Measurements from ENCODE around the gene STK32B. TPM values are rescaled to one million over a fixed set of nuclear protein-coding genes. Genes with fewer than 3 reads are reported as not detected.

Gene STK32B
- total and polyA plus RNA-seq, 5 donors from 2014 or later, result not detected

GRCh38 chr4:5528031-5528436 lies 476.8 kb downstream of the STK32B start:
- ATAC-seq (ENCODE audit: low read depth in 2 of 2) (no peak), DNase-seq (no peak)
- Mint-ChIP-seq H3K9me3 (peaks cover 0 to 2% (median 0%) of the 10 kb centered on the region in 7 donors), H3K27ac (no peak overlapping the region), H3K27me3 (no peaks in the 10 kb centered on the region), H3K4me1 (no peaks in the 10 kb centered on the region), H3K4me3 (no peak overlapping the region), H3K36me3 (no peaks in the 10 kb centered on the region)
- Histone ChIP-seq H3K4me3 (ENCODE audit: low read depth, low read length) (no peak overlapping the region), H3K36me3 (ENCODE audit: control insufficient read depth, insufficient read depth, low read length) (no peaks in the 10 kb centered on the region), H3K27ac (ENCODE audit: insufficient read depth, low read length, poor library complexity, severe bottlenecking) (no peak overlapping the region), H3K27me3 (ENCODE audit: control insufficient read depth, insufficient read depth, low read length) (no peaks in the 10 kb centered on the region), H3K9me3 (ENCODE audit: control insufficient read depth in 2 of 2, low read length in 2 of 2) (no peaks in the 10 kb centered on the region), H3K4me1 (ENCODE audit: control insufficient read depth, insufficient read depth, low read length, poor library complexity, severe bottlenecking) (no peaks in the 10 kb centered on the region)

GRCh38 chr4:5532100-5532499 lies 480.8 kb downstream of the STK32B start:
- peaks cover 0 to 2% of the 10 kb centered on the region in 2 experiments for H3K9me3 ChIP-seq (ENCODE audit: control insufficient read depth in 2 of 2, low read length in 2 of 2)
- Mint-ChIP-seq H3K9me3 (peaks cover 0 to 12% (median 4%) of the 10 kb centered on the region in 7 donors), H3K36me3 (no peaks in the 10 kb centered on the region), H3K27ac (no peak overlapping the region), H3K27me3 (no peaks in the 10 kb centered on the region), H3K4me1 (no peaks in the 10 kb centered on the region), H3K4me3 (no peak overlapping the region)
- H3K36me3 ChIP-seq (ENCODE audit: control insufficient read depth, insufficient read depth, low read length), result no peaks in the 10 kb centered on the region
- H3K4me1 ChIP-seq (ENCODE audit: control insufficient read depth, insufficient read depth, low read length, poor library complexity, severe bottlenecking), result no peaks in the 10 kb centered on the region
- no peak overlapping the region for H3K27ac ChIP-seq (ENCODE audit: insufficient read depth, low read length, poor library complexity, severe bottlenecking)
- no peaks in the 10 kb centered on the region for H3K27me3 ChIP-seq (ENCODE audit: control insufficient read depth, insufficient read depth, low read length)
- H3K4me3 ChIP-seq (ENCODE audit: low read depth, low read length), result no peak overlapping the region
- ATAC-seq (ENCODE audit: low read depth in 2 of 2), result no peak
- no peak for DNase-seq

- Mint-ChIP-seq H3K27ac (no peak overlapping the region), H3K36me3 (no peaks in the 10 kb centered on the region), H3K4me1 (no peaks in the 10 kb centered on the region), H3K27me3 (no peaks in the 10 kb centered on the region), H3K4me3 (no peak overlapping the region), H3K9me3 (peaks cover 0 to 5% (median 4%) of the 10 kb centered on the region in 7 donors)
- Histone ChIP-seq H3K36me3 (ENCODE audit: control insufficient read depth, insufficient read depth, low read length) (no peaks in the 10 kb centered on the region), H3K4me1 (ENCODE audit: control insufficient read depth, insufficient read depth, low read length, poor library complexity, severe bottlenecking) (no peaks in the 10 kb centered on the region), H3K9me3 (ENCODE audit: control insufficient read depth in 2 of 2, low read length in 2 of 2) (peaks cover 0 to 2% of the 10 kb centered on the region in 2 experiments), H3K27ac (ENCODE audit: insufficient read depth, low read length, poor library complexity, severe bottlenecking) (no peak overlapping the region), H3K4me3 (ENCODE audit: low read depth, low read length) (no peak overlapping the region), H3K27me3 (ENCODE audit: control insufficient read depth, insufficient read depth, low read length) (no peaks in the 10 kb centered on the region)
- ATAC-seq (ENCODE audit: low read depth in 2 of 2) (no peak), DNase-seq (no peak)
Observed at GRCh38 chr4:5539584-5539983, 488.3 kb downstream of the STK32B start.

GRCh38 chr4:5541169-5541568 lies 489.9 kb downstream of the STK32B start:
- Mint-ChIP-seq H3K4me3 (no peak overlapping the region), H3K36me3 (no peaks in the 10 kb centered on the region), H3K27ac (no peak overlapping the region), H3K4me1 (no peaks in the 10 kb centered on the region), H3K9me3 (peaks cover 0 to 5% (median 2%) of the 10 kb centered on the region in 7 donors), H3K27me3 (no peaks in the 10 kb centered on the region)
- no peak for DNase-seq
- H3K27me3 ChIP-seq (ENCODE audit: control insufficient read depth, insufficient read depth, low read length), result no peaks in the 10 kb centered on the region
- H3K27ac ChIP-seq (ENCODE audit: insufficient read depth, low read length, poor library complexity, severe bottlenecking), result no peak overlapping the region
- H3K9me3 ChIP-seq (ENCODE audit: control insufficient read depth in 2 of 2, low read length in 2 of 2), result no peaks in the 10 kb centered on the region
- ATAC-seq (ENCODE audit: low read depth in 2 of 2), result no peak
- no peaks in the 10 kb centered on the region for H3K36me3 ChIP-seq (ENCODE audit: control insufficient read depth, insufficient read depth, low read length)
- no peak overlapping the region for H3K4me3 ChIP-seq (ENCODE audit: low read depth, low read length)
- H3K4me1 ChIP-seq (ENCODE audit: control insufficient read depth, insufficient read depth, low read length, poor library complexity, severe bottlenecking), result no peaks in the 10 kb centered on the region

GRCh38 chr4:5543681-5544080 lies 492.4 kb downstream of the STK32B start:
- no peaks in the 10 kb centered on the region for H3K36me3 ChIP-seq (ENCODE audit: control insufficient read depth, insufficient read depth, low read length)
- H3K9me3 Mint-ChIP-seq, result peaks cover 0 to 7% (median 2%) of the 10 kb centered on the region in 7 donors
- no peaks in the 10 kb centered on the region for H3K36me3 Mint-ChIP-seq
- H3K27me3 Mint-ChIP-seq, result no peaks in the 10 kb centered on the region
- no peak overlapping the region for H3K27ac ChIP-seq (ENCODE audit: insufficient read depth, low read length, poor library complexity, severe bottlenecking)
- no peaks in the 10 kb centered on the region for H3K27me3 ChIP-seq (ENCODE audit: control insufficient read depth, insufficient read depth, low read length)
- no peaks in the 10 kb centered on the region for H3K4me1 ChIP-seq (ENCODE audit: control insufficient read depth, insufficient read depth, low read length, poor library complexity, severe bottlenecking)
- no peaks in the 10 kb centered on the region for H3K4me1 Mint-ChIP-seq
- no peaks in the 10 kb centered on the region for H3K9me3 ChIP-seq (ENCODE audit: control insufficient read depth in 2 of 2, low read length in 2 of 2)
- H3K4me3 ChIP-seq (ENCODE audit: low read depth, low read length), result no peak overlapping the region
- no peak overlapping the region for H3K27ac Mint-ChIP-seq
- DNase-seq (no peak), ATAC-seq (ENCODE audit: low read depth in 2 of 2) (no peak)
- H3K4me3 Mint-ChIP-seq, result no peak overlapping the region

GRCh38 chr4:5544762-5545161 lies 493.5 kb downstream of the STK32B start:
- no peak for ATAC-seq (ENCODE audit: low read depth in 2 of 2)
- DNase-seq, result no peak
- H3K4me3 Mint-ChIP-seq, result no peak overlapping the region
- Histone ChIP-seq H3K27ac (ENCODE audit: insufficient read depth, low read length, poor library complexity, severe bottlenecking) (no peak overlapping the region), H3K4me1 (ENCODE audit: control insufficient read depth, insufficient read depth, low read length, poor library complexity, severe bottlenecking) (no peaks in the 10 kb centered on the region), H3K27me3 (ENCODE audit: control insufficient read depth, insufficient read depth, low read length) (no peaks in the 10 kb centered on the region), H3K4me3 (ENCODE audit: low read depth, low read length) (no peak overlapping the region), H3K9me3 (ENCODE audit: control insufficient read depth in 2 of 2, low read length in 2 of 2) (no peaks in the 10 kb centered on the region), H3K36me3 (ENCODE audit: control insufficient read depth, insufficient read depth, low read length) (no peaks in the 10 kb centered on the region)
- H3K9me3 Mint-ChIP-seq, result peaks cover 0 to 7% (median 2%) of the 10 kb centered on the region in 7 donors
- no peaks in the 10 kb centered on the region for H3K4me1 Mint-ChIP-seq
- no peaks in the 10 kb centered on the region for H3K27me3 Mint-ChIP-seq
- no peak overlapping the region for H3K27ac Mint-ChIP-seq
- no peaks in the 10 kb centered on the region for H3K36me3 Mint-ChIP-seq

- Histone ChIP-seq H3K9me3 (ENCODE audit: control insufficient read depth in 2 of 2, low read length in 2 of 2) (no peaks in the 10 kb centered on the region), H3K4me3 (ENCODE audit: low read depth, low read length) (no peak overlapping the region), H3K4me1 (ENCODE audit: control insufficient read depth, insufficient read depth, low read length, poor library complexity, severe bottlenecking) (no peaks in the 10 kb centered on the region), H3K27me3 (ENCODE audit: control insufficient read depth, insufficient read depth, low read length) (no peaks in the 10 kb centered on the region), H3K27ac (ENCODE audit: insufficient read depth, low read length, poor library complexity, severe bottlenecking) (no peak overlapping the region), H3K36me3 (ENCODE audit: control insufficient read depth, insufficient read depth, low read length) (no peaks in the 10 kb centered on the region)
- Mint-ChIP-seq H3K27ac (no peak overlapping the region), H3K9me3 (peaks cover 0 to 8% (median 2%) of the 10 kb centered on the region in 7 donors), H3K4me3 (no peak overlapping the region), H3K4me1 (no peaks in the 10 kb centered on the region), H3K27me3 (no peaks in the 10 kb centered on the region), H3K36me3 (no peaks in the 10 kb centered on the region)
- no peak for ATAC-seq (ENCODE audit: low read depth in 2 of 2)
- no peak for DNase-seq
Observed at GRCh38 chr4:5545271-5545670, 494.0 kb downstream of the STK32B start.

- ATAC-seq (ENCODE audit: low read depth in 2 of 2) (no peak), DNase-seq (no peak)
- Mint-ChIP-seq H3K9me3 (peaks cover 0 to 12% (median 2%) of the 10 kb centered on the region in 7 donors), H3K4me1 (no peaks in the 10 kb centered on the region), H3K27me3 (no peaks in the 10 kb centered on the region), H3K27ac (no peak overlapping the region), H3K36me3 (no peaks in the 10 kb centered on the region), H3K4me3 (no peak overlapping the region)
- no peaks in the 10 kb centered on the region for H3K9me3 ChIP-seq (ENCODE audit: control insufficient read depth in 2 of 2, low read length in 2 of 2)
- no peaks in the 10 kb centered on the region for H3K36me3 ChIP-seq (ENCODE audit: control insufficient read depth, insufficient read depth, low read length)
- no peak overlapping the region for H3K4me3 ChIP-seq (ENCODE audit: low read depth, low read length)
- H3K27me3 ChIP-seq (ENCODE audit: control insufficient read depth, insufficient read depth, low read length), result no peaks in the 10 kb centered on the region
- no peak overlapping the region for H3K27ac ChIP-seq (ENCODE audit: insufficient read depth, low read length, poor library complexity, severe bottlenecking)
- no peaks in the 10 kb centered on the region for H3K4me1 ChIP-seq (ENCODE audit: control insufficient read depth, insufficient read depth, low read length, poor library complexity, severe bottlenecking)
Observed at GRCh38 chr4:5547651-5548249, 496.5 kb downstream of the STK32B start.

Data from CD4-positive, CD25-positive, alpha-beta regulatory T cell (primary cell).